ENCODE results near the gene DPYD.

The DPYD gene

DNA sequence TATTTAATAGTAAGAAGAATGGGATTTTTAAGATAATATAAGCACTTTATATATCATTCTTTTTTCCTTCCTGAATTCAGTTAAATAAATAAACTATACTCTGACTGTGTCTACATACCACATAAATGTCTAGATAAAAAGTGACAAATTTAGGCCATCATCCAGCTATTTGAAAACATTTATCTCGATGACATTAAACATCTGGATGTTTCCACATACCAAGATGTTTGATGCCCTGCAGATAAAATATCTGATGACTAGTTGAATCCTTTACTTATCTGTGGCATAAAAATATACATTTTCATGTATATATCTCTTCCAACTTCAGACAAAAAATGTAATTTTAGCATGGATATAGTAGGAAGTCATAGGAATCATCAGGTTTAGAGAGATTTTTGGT is 348.3 kb downstream of the DPYD start:
- ChIA-PET POLR2A (no interaction called here), CTCF (no interaction called here)
- no peak for TF ChIP-seq BHLHE40 (IDR thresholded peaks at IDR 0.05; ENCODE audit: borderline replicate concordance)
- no peak for DNase-seq (ENCODE audit: extremely low spot score)

DNA sequence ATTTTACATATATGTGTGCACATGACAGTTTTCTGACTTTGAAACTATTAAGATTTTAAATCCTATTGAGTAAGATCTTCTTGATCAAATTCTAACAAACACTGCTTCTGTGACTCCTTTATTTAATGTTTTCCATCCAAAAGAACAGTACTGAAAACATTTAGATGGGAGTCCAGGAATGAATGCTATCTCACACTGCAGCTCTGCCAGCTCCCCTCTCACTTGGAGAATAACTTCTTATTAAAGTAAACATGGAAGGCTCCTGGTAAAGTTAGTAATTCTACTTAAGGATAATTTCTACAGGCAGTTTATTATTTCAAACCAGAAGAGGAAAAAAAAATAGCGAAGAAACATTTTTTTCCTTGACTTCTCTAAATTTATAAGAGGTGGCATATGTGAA is 349.1 kb downstream of the DPYD start:
- POLR2A ChIA-PET: no interaction called here
- TF ChIP-seq NFRKB (IDR thresholded peaks at IDR 0.05) (no peak), FOXM1 (IDR thresholded peaks at IDR 0.05; ENCODE audit: borderline replicate concordance) (no peak)
- no peak for DNase-seq (ENCODE audit: extremely low spot score)
- CTCF ChIA-PET: no interaction called here

DNA sequence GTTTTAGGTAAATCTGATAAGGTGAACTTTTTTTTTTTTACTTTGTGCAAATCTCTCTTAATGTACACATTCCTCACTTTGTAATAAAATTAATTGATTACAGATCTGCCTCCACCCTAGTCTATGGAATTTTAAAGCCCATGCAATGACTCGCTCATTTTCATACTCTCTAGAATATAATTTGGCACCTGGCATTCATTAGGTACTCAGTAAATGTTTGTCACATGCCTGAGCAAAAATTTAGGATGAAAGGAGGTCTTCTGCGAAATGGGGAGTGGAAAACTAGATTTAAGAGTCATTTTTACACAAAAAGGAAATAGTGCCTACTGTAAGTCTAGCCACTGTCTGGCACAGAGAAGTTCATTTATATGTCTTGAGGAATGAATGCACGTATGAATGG is 350.1 kb downstream of the DPYD start:
- ChIA-PET CTCF (no interaction called here), POLR2A (no interaction called here)
- TF ChIP-seq BHLHE40 (IDR thresholded peaks at IDR 0.05; ENCODE audit: borderline replicate concordance) (no peak), ELF4 (IDR thresholded peaks at IDR 0.05) (no peak), FOXA1 (IDR thresholded peaks at IDR 0.05) (no peak), ARNT (IDR thresholded peaks at IDR 0.05) (no peak), SUZ12 (IDR thresholded peaks at IDR 0.05) (no peak), FOXM1 (IDR thresholded peaks at IDR 0.05; ENCODE audit: borderline replicate concordance) (no peak), SP1 (IDR thresholded peaks at IDR 0.05) (no peak), NFRKB (IDR thresholded peaks at IDR 0.05) (no peak), FOXK2 (IDR thresholded peaks at IDR 0.05) (no peak), HDGF (IDR thresholded peaks at IDR 0.05; ENCODE audit: borderline replicate concordance) (no peak), LEF1 (IDR thresholded peaks at IDR 0.05; ENCODE audit: borderline replicate concordance) (no peak), ZNF384 (IDR thresholded peaks at IDR 0.05) (no peak), TARDBP (IDR thresholded peaks at IDR 0.05) (no peak)
- TF ChIP-seq, protein P1, sequence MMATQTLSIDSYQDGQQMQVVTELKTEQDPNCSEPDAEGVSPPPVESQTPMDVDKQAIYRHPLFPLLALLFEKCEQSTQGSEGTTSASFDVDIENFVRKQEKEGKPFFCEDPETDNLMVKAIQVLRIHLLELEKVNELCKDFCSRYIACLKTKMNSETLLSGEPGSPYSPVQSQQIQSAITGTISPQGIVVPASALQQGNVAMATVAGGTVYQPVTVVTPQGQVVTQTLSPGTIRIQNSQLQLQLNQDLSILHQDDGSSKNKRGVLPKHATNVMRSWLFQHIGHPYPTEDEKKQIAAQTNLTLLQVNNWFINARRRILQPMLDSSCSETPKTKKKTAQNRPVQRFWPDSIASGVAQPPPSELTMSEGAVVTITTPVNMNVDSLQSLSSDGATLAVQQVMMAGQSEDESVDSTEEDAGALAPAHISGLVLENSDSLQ (IDR thresholded peaks at IDR 0.05): no peak
- no peak for DNase-seq (ENCODE audit: extremely low spot score)

DNA sequence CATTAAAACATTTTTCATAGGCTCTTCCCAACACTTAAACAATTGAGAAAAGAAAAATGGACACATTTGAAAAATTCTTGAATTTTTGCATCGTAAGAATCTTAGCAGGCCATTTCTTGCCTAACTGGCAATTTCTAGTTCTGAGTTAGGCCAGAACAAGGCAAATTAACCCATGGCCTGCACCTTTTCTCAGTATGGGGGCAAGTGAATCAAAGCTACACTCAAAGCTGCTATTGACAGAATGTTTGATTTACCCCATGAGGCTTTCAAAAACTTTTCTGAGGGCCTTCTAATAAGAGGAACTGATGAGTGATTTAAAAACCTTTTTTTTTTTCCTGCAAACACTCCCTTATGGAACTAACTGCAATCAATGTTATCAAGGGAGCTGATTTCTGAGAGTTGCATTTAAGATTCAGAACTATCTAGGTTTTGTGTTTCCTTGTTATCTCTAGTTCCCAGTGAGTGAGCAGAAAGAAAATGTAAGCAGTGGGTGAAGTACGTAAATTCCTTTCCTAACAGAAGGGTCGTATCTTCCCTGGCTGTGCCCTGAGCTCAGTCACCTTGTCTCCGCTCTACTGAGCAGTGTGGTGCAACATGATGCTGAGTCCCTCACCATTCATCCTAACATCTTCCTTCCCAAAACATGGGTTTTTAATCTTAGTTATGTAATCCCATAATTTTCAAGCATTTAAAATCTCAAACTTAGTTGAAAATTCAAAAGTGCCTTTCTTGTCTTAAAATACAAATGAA is 353.7 kb downstream of the DPYD start:
- CTCF ChIA-PET: interaction anchor here (0.7 kb wide), 1 partner anchor 11 kb away, joined by 3 read pairs; no protein-coding TSS in a partner anchor
- DNase-seq (ENCODE audit: extremely low spot score): no peak
- TF ChIP-seq SUZ12 (IDR thresholded peaks at IDR 0.05): no peak
- TF ChIP-seq ELF4 (IDR thresholded peaks at IDR 0.05): no peak
- TF ChIP-seq FOXM1 (IDR thresholded peaks at IDR 0.05; ENCODE audit: borderline replicate concordance): no peak
- TF ChIP-seq FOXK2 (IDR thresholded peaks at IDR 0.05): no peak
- no peak for TF ChIP-seq ARNT (IDR thresholded peaks at IDR 0.05)
- TF ChIP-seq TARDBP (IDR thresholded peaks at IDR 0.05): no peak
- no peak for TF ChIP-seq L3MBTL2 (conservative IDR thresholded peaks at IDR 0.05)
- TF ChIP-seq CTBP1 (IDR thresholded peaks at IDR 0.05; ENCODE audit: borderline replicate concordance): no peak
- no peak for TF ChIP-seq SP1 (IDR thresholded peaks at IDR 0.05)
- TF ChIP-seq NFRKB (IDR thresholded peaks at IDR 0.05): no peak
- TF ChIP-seq LEF1 (IDR thresholded peaks at IDR 0.05; ENCODE audit: borderline replicate concordance): no peak
- no peak for TF ChIP-seq ZNF384 (IDR thresholded peaks at IDR 0.05)
- TF ChIP-seq, protein P1 (IDR thresholded peaks at IDR 0.05): no peak
- no peak for TF ChIP-seq BHLHE40 (IDR thresholded peaks at IDR 0.05; ENCODE audit: borderline replicate concordance)
- TF ChIP-seq HDGF (IDR thresholded peaks at IDR 0.05; ENCODE audit: borderline replicate concordance): no peak
- TF ChIP-seq FOXA1 (IDR thresholded peaks at IDR 0.05): no peak
- POLR2A ChIA-PET: no interaction called here

DNA sequence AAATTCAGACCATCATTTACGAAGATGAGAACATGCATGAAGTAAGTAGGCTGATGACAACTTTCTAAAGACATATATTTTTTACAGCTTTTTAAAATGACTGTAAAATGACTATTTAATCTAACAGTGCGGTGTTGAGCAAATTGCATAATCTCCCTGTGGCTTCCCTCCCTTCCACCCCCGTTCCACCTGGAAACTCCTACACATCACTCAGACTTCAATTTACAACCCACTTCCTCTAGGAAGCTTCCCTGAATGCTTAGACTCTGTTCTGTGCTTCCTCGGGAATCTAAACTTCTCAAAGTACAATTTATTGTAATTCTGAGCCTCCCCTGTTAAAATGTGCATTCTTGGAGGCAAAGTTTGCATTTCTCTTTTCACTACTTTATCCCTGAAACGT is 354.9 kb downstream of the DPYD start:
- DNase-seq (ENCODE audit: extremely low spot score): no peak
- no peak for TF ChIP-seq BHLHE40 (IDR thresholded peaks at IDR 0.05; ENCODE audit: borderline replicate concordance)
- no peak for TF ChIP-seq FOXK2 (IDR thresholded peaks at IDR 0.05)
- no peak for TF ChIP-seq L3MBTL2 (conservative IDR thresholded peaks at IDR 0.05)
- no peak for TF ChIP-seq ARNT (IDR thresholded peaks at IDR 0.05)
- no peak for TF ChIP-seq ZNF384 (IDR thresholded peaks at IDR 0.05)
- no peak for TF ChIP-seq FOXM1 (IDR thresholded peaks at IDR 0.05; ENCODE audit: borderline replicate concordance)
- no peak for TF ChIP-seq HDGF (IDR thresholded peaks at IDR 0.05; ENCODE audit: borderline replicate concordance)
- no peak for TF ChIP-seq SP1 (IDR thresholded peaks at IDR 0.05)
- TF ChIP-seq CTBP1 (IDR thresholded peaks at IDR 0.05; ENCODE audit: borderline replicate concordance): no peak
- no peak for TF ChIP-seq LEF1 (IDR thresholded peaks at IDR 0.05; ENCODE audit: borderline replicate concordance)
- TF ChIP-seq TARDBP (IDR thresholded peaks at IDR 0.05): no peak
- TF ChIP-seq SUZ12 (IDR thresholded peaks at IDR 0.05): no peak
- TF ChIP-seq, protein P1 (IDR thresholded peaks at IDR 0.05): no peak
- ChIA-PET POLR2A (no interaction called here), CTCF (no interaction called here)

DNA sequence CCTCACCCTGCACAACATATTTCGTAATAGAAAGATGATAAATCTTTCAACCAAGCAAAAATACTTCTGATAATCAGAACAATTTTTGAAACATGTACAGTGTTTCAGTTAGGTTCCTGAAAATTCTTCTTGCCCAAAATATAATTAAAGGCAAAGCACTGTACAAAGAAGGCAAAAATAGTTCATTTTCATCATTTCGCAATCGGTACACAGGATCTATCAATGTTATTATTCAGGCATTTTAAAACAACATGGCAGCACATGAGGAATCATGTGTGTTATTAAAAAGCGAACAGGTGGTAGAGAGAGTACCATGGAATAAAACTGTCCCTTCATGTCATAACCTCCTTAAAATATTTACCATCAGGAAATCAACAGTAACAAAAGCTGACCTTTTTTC is 356.9 kb downstream of the DPYD start:
- DNase-seq (ENCODE audit: extremely low spot score): no peak
- ChIA-PET POLR2A (no interaction called here), CTCF (no interaction called here)
- TF ChIP-seq TARDBP (IDR thresholded peaks at IDR 0.05) (no peak), NFRKB (IDR thresholded peaks at IDR 0.05) (no peak), SP1 (IDR thresholded peaks at IDR 0.05) (no peak), ZNF384 (IDR thresholded peaks at IDR 0.05) (no peak), FOXA1 (IDR thresholded peaks at IDR 0.05) (no peak), CTBP1 (IDR thresholded peaks at IDR 0.05; ENCODE audit: borderline replicate concordance) (no peak), FOXM1 (IDR thresholded peaks at IDR 0.05; ENCODE audit: borderline replicate concordance) (no peak), LEF1 (IDR thresholded peaks at IDR 0.05; ENCODE audit: borderline replicate concordance) (no peak), FOXK2 (IDR thresholded peaks at IDR 0.05) (no peak), L3MBTL2 (conservative IDR thresholded peaks at IDR 0.05) (no peak), BHLHE40 (IDR thresholded peaks at IDR 0.05; ENCODE audit: borderline replicate concordance) (no peak)
- TF ChIP-seq, protein P1 (IDR thresholded peaks at IDR 0.05): no peak

All from HEK293T (cell line).